Measurements from ENCODE around the gene PRKG1.

Gene PRKG1

GRCh38 chr10:51983481-51983880, 909.2 kb downstream of the PRKG1 start:
- H3K27me3 ChIP-seq (replicated peaks in 2 of 5; ENCODE audit: control insufficient read depth in 4 of 5, insufficient read depth in 5 of 5, low read length in 4 of 5): no peaks in the 10 kb centered on the region
- H3K36me3 ChIP-seq (ENCODE audit: control insufficient read depth in 4 of 4, insufficient read depth in 4 of 4, low read length in 3 of 4): no peaks in the 10 kb centered on the region
- WGBS (ENCODE audit: insufficient coverage): 100% methylated on average over 1 of the region's 2 CpGs
- H3K27ac ChIP-seq (ENCODE audit: insufficient read depth in 1 of 2, low read depth in 1 of 2, low read length in 2 of 2, poor library complexity in 1 of 2, severe bottlenecking in 2 of 2): no peak overlapping the region
- no peaks in the 10 kb centered on the region for H3K4me1 ChIP-seq (ENCODE audit: control extremely low read depth in 1 of 4, control insufficient read depth in 4 of 4, insufficient read depth in 4 of 4, low read length in 3 of 4)
- H3K9me3 ChIP-seq (ENCODE audit: control extremely low read depth in 1 of 5, control insufficient read depth in 4 of 5, insufficient read depth in 2 of 5, low read depth in 1 of 5, low read length in 4 of 5): no peaks in the 10 kb centered on the region
- no peak for DNase-seq
- H3K4me3 ChIP-seq (ENCODE audit: control insufficient read depth in 1 of 7, extremely low read depth in 1 of 7, insufficient read depth in 4 of 7, low read depth in 2 of 7, low read length in 6 of 7): no peak overlapping the region
- ChIA-PET CTCF (no interaction called here), POLR2A (no interaction called here)

- Histone ChIP-seq H3K27me3 (replicated peaks in 2 of 5; ENCODE audit: control insufficient read depth in 4 of 5, insufficient read depth in 5 of 5, low read length in 4 of 5) (no peaks in the 10 kb centered on the region), H3K36me3 (ENCODE audit: control insufficient read depth in 4 of 4, insufficient read depth in 4 of 4, low read length in 3 of 4) (no peaks in the 10 kb centered on the region), H3K9me3 (ENCODE audit: control extremely low read depth in 1 of 5, control insufficient read depth in 4 of 5, insufficient read depth in 2 of 5, low read depth in 1 of 5, low read length in 4 of 5) (no peaks in the 10 kb centered on the region), H3K27ac (ENCODE audit: insufficient read depth in 1 of 2, low read depth in 1 of 2, low read length in 2 of 2, poor library complexity in 1 of 2, severe bottlenecking in 2 of 2) (no peak overlapping the region), H3K4me3 (ENCODE audit: control insufficient read depth in 1 of 7, extremely low read depth in 1 of 7, insufficient read depth in 4 of 7, low read depth in 2 of 7, low read length in 6 of 7) (no peak overlapping the region), H3K4me1 (ENCODE audit: control extremely low read depth in 1 of 4, control insufficient read depth in 4 of 4, insufficient read depth in 4 of 4, low read length in 3 of 4) (no peaks in the 10 kb centered on the region)
- ChIA-PET CTCF (no interaction called here), POLR2A (no interaction called here)
- DNase-seq: no peak
These were observed 911.0 kb downstream of the PRKG1 start for GRCh38 chr10:51985336-51985735.

DNA sequence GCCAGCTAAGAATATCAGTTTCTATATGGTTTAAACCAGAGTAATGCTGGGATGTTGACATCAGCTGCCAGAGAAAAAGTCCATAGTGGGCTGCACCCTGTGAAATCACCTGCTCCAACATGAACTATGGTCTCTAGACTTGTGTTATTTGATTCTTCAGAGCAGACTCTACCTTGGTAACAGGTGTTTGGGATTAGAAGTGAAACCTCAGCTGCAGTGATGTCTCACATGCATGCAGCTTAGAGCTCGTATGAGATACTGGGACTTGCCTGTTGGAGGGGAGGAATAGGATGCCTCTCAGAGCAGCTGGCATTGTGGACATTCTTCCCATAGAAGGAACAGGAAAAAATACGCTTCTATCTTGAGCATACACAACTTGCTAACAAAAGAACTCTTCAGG, 912.2 kb downstream of the PRKG1 start:
- H3K27me3 ChIP-seq (replicated peaks in 2 of 5; ENCODE audit: control insufficient read depth in 4 of 5, insufficient read depth in 5 of 5, low read length in 4 of 5): no peaks in the 10 kb centered on the region
- H3K36me3 ChIP-seq (ENCODE audit: control insufficient read depth in 4 of 4, insufficient read depth in 4 of 4, low read length in 3 of 4): no peaks in the 10 kb centered on the region
- CTCF ChIA-PET: interaction anchor here (1.0 kb wide), 1 partner anchor 9 kb away, joined by 3 read pairs; no protein-coding TSS in a partner anchor
- no peak overlapping the region for H3K4me3 ChIP-seq (ENCODE audit: control insufficient read depth in 1 of 7, extremely low read depth in 1 of 7, insufficient read depth in 4 of 7, low read depth in 2 of 7, low read length in 6 of 7)
- no peak for DNase-seq
- H3K27ac ChIP-seq (ENCODE audit: insufficient read depth in 1 of 2, low read depth in 1 of 2, low read length in 2 of 2, poor library complexity in 1 of 2, severe bottlenecking in 2 of 2): no peak overlapping the region
- POLR2A ChIA-PET: no interaction called here
- H3K4me1 ChIP-seq (ENCODE audit: control extremely low read depth in 1 of 4, control insufficient read depth in 4 of 4, insufficient read depth in 4 of 4, low read length in 3 of 4): no peaks in the 10 kb centered on the region
- WGBS (ENCODE audit: insufficient coverage): 100% methylated on average over 1 of the region's 2 CpGs
- no peaks in the 10 kb centered on the region for H3K9me3 ChIP-seq (ENCODE audit: control extremely low read depth in 1 of 5, control insufficient read depth in 4 of 5, insufficient read depth in 2 of 5, low read depth in 1 of 5, low read length in 4 of 5)

DNA sequence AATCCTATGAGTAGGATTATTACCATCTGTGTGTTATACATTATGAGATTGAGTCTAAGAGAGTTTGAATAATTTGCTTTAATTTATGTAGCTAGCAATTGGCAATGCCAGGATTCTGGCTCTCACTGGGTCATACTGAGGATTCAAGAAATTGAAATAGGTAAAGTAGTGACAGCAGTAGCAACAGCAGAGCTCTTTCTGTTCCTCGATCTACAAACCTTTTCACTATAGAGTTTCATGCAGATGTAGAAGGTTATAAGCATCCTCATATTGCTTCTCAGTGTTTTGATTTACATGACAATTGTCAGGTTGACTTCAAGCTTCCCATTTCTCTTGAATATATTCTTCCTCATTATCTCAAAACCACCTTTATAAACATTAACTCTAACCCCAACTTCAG, 919.2 kb downstream of the PRKG1 start:
- DNase-seq: no peak
- Histone ChIP-seq H3K27me3 (replicated peaks in 2 of 5; ENCODE audit: control insufficient read depth in 4 of 5, insufficient read depth in 5 of 5, low read length in 4 of 5) (no peaks in the 10 kb centered on the region), H3K27ac (ENCODE audit: insufficient read depth in 1 of 2, low read depth in 1 of 2, low read length in 2 of 2, poor library complexity in 1 of 2, severe bottlenecking in 2 of 2) (no peak overlapping the region), H3K4me1 (ENCODE audit: control extremely low read depth in 1 of 4, control insufficient read depth in 4 of 4, insufficient read depth in 4 of 4, low read length in 3 of 4) (no peaks in the 10 kb centered on the region), H3K4me3 (ENCODE audit: control insufficient read depth in 1 of 7, extremely low read depth in 1 of 7, insufficient read depth in 4 of 7, low read depth in 2 of 7, low read length in 6 of 7) (no peak overlapping the region), H3K9me3 (ENCODE audit: control extremely low read depth in 1 of 5, control insufficient read depth in 4 of 5, insufficient read depth in 2 of 5, low read depth in 1 of 5, low read length in 4 of 5) (no peaks in the 10 kb centered on the region), H3K36me3 (ENCODE audit: control insufficient read depth in 4 of 4, insufficient read depth in 4 of 4, low read length in 3 of 4) (no peaks in the 10 kb centered on the region)
- POLR2A ChIA-PET: no interaction called here
- 80% methylated on average over 1 of the region's 1 CpG for WGBS (ENCODE audit: insufficient coverage)
- CTCF ChIA-PET: no interaction called here

DNA sequence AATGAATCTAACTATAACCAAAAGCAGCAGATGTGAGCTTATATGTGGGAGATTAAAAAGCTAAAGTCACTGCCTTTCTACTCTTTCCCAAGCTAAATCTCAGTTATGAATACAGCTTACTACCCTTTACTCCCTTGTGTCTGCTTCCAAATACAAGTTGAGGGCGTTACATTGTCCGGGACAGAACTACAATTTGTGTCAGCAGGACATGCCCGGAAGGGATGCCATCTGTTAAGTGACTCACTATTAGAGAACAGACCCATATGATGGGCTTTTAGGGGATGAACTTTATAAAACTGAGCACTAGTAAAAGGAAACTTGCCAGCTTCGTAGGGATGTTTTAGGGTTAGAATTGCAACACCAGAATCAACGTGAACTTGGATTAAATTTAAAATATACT, 924.8 kb downstream of the PRKG1 start:
- POLR2A ChIA-PET: no interaction called here
- Histone ChIP-seq H3K4me3 (ENCODE audit: control insufficient read depth in 1 of 7, extremely low read depth in 1 of 7, insufficient read depth in 4 of 7, low read depth in 2 of 7, low read length in 6 of 7) (no peak overlapping the region), H3K27ac (ENCODE audit: insufficient read depth in 1 of 2, low read depth in 1 of 2, low read length in 2 of 2, poor library complexity in 1 of 2, severe bottlenecking in 2 of 2) (no peak overlapping the region), H3K36me3 (ENCODE audit: control insufficient read depth in 4 of 4, insufficient read depth in 4 of 4, low read length in 3 of 4) (no peaks in the 10 kb centered on the region), H3K27me3 (replicated peaks in 2 of 5; ENCODE audit: control insufficient read depth in 4 of 5, insufficient read depth in 5 of 5, low read length in 4 of 5) (peaks cover 0 to 2% (median 0%) of the 10 kb centered on the region in 5 experiments), H3K9me3 (ENCODE audit: control extremely low read depth in 1 of 5, control insufficient read depth in 4 of 5, insufficient read depth in 2 of 5, low read depth in 1 of 5, low read length in 4 of 5) (no peaks in the 10 kb centered on the region), H3K4me1 (ENCODE audit: control extremely low read depth in 1 of 4, control insufficient read depth in 4 of 4, insufficient read depth in 4 of 4, low read length in 3 of 4) (no peaks in the 10 kb centered on the region)
- CTCF ChIA-PET: no interaction called here
- peak in 1 of 3 donors; percentile 3 for DNase-seq
- WGBS (ENCODE audit: insufficient coverage): 100% methylated on average over 2 of the region's 5 CpGs

DNA sequence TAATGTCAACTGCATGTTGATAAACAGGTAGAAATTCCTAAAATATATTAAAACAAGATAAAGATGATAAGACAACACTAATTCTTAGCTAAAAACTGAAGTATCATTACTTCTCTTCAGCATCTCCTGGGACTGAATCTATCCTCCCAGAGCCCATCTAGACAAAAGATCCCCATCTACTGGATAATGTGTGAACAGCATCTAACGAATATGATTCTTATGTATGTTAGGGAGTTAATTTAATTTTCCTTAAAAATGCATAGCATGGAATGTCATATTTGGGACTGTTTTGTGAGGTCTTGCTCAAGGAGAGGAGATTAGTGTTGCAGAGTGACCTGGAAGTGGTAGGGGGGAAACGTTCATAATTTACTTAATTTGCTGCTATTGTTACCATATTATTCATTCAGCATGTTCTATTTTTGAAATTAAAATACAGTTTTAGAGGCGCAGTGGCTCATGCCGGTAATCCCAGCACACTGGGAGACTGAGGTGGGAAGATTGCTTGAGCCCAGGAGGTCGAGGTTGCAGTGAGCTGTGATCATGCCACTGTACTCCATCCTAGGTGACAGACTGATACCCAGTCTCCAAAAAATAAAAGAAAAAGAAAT, 930.2 kb downstream of the PRKG1 start:
- no peaks in the 10 kb centered on the region for H3K4me1 ChIP-seq (ENCODE audit: control extremely low read depth in 1 of 4, control insufficient read depth in 4 of 4, insufficient read depth in 4 of 4, low read length in 3 of 4)
- no peak overlapping the region for H3K27ac ChIP-seq (ENCODE audit: insufficient read depth in 1 of 2, low read depth in 1 of 2, low read length in 2 of 2, poor library complexity in 1 of 2, severe bottlenecking in 2 of 2)
- H3K4me3 ChIP-seq (ENCODE audit: control insufficient read depth in 1 of 7, extremely low read depth in 1 of 7, insufficient read depth in 4 of 7, low read depth in 2 of 7, low read length in 6 of 7): no peak overlapping the region
- no peaks in the 10 kb centered on the region for H3K27me3 ChIP-seq (replicated peaks in 2 of 5; ENCODE audit: control insufficient read depth in 4 of 5, insufficient read depth in 5 of 5, low read length in 4 of 5)
- DNase-seq: peak; percentile 35 to 54 (median 45)
- peaks cover 0 to 13% (median 3%) of the 10 kb centered on the region in 5 experiments for H3K9me3 ChIP-seq (ENCODE audit: control extremely low read depth in 1 of 5, control insufficient read depth in 4 of 5, insufficient read depth in 2 of 5, low read depth in 1 of 5, low read length in 4 of 5)
- CTCF ChIA-PET: interaction anchor here (0.6 to 1.6 kb wide), 7 partner anchors 9 to 940 kb away, joined by 3 to 4 read pairs (median 3); no protein-coding TSS in a partner anchor
- POLR2A ChIA-PET: no interaction called here
- 58% methylated on average over 3 of the region's 5 CpGs for WGBS (ENCODE audit: insufficient coverage)
- no peaks in the 10 kb centered on the region for H3K36me3 ChIP-seq (ENCODE audit: control insufficient read depth in 4 of 4, insufficient read depth in 4 of 4, low read length in 3 of 4)

- 74% methylated on average over 2 of the region's 2 CpGs for WGBS (ENCODE audit: insufficient coverage)
- CTCF ChIA-PET: no interaction called here
- no peak overlapping the region for H3K4me3 ChIP-seq (ENCODE audit: control insufficient read depth in 1 of 7, extremely low read depth in 1 of 7, insufficient read depth in 4 of 7, low read depth in 2 of 7, low read length in 6 of 7)
These were observed 932.8 kb downstream of the PRKG1 start for GRCh38 chr10:52007091-52007490.

More at GRCh38 chr10:52007091-52007490, 932.8 kb downstream of the PRKG1 start:
- Histone ChIP-seq H3K4me1 (ENCODE audit: control extremely low read depth in 1 of 4, control insufficient read depth in 4 of 4, insufficient read depth in 4 of 4, low read length in 3 of 4) (no peaks in the 10 kb centered on the region), H3K27ac (ENCODE audit: insufficient read depth in 1 of 2, low read depth in 1 of 2, low read length in 2 of 2, poor library complexity in 1 of 2, severe bottlenecking in 2 of 2) (no peak overlapping the region), H3K27me3 (replicated peaks in 2 of 5; ENCODE audit: control insufficient read depth in 4 of 5, insufficient read depth in 5 of 5, low read length in 4 of 5) (no peaks in the 10 kb centered on the region), H3K9me3 (ENCODE audit: control extremely low read depth in 1 of 5, control insufficient read depth in 4 of 5, insufficient read depth in 2 of 5, low read depth in 1 of 5, low read length in 4 of 5) (peaks cover 0 to 13% (median 3%) of the 10 kb centered on the region in 5 experiments), H3K36me3 (ENCODE audit: control insufficient read depth in 4 of 4, insufficient read depth in 4 of 4, low read length in 3 of 4) (no peaks in the 10 kb centered on the region)
- POLR2A ChIA-PET: no interaction called here
- no peak for DNase-seq

Data from common myeloid progenitor, CD34-positive (primary cell).